Activated naive CD8-positive, alpha-beta T cell treated with anti-CD3 and anti-CD28 coated beads, Interleukin-2, amount 50 U/mL, for 24 hours (primary cell): ENCODE results near the gene EPB41L5.
A peak's percentile ranks its signal among the peaks of the same experiment; 100 is the strongest.
"Not testable (repeated sequence)": the region's sequence is repeated elsewhere in the genome, so short reads cannot be mapped to it uniquely, and the experiment has no call there.

Experiments used
- ATAC-seq: fragments of 150-1000 bp; cut with Tn5 transposase; one replicate; pipeline ENCODE4 v1.10.0; 2021
- DNase-seq: peaks from one replicate; pipeline ENCODE4 v3.0.0; 2021
- H3K27ac Mint-ChIP-seq: one replicate; pipeline ENCODE4 v1.8.0; 2021; ENCODE audit warnings: mild to moderate bottlenecking, mixed read lengths
- H3K27me3 Mint-ChIP-seq: one replicate; pipeline ENCODE4 v1.8.0; 2021; ENCODE audit warnings: mixed read lengths
- H3K36me3 Mint-ChIP-seq: one replicate; pipeline ENCODE4 v1.8.0; 2021; ENCODE audit warnings: low read depth, mixed read lengths
- H3K4me1 Mint-ChIP-seq: one replicate; pipeline ENCODE4 v1.8.0; 2021; ENCODE audit warnings: mixed read lengths
- H3K4me3 Mint-ChIP-seq: one replicate; pipeline ENCODE4 v1.8.0; 2021; ENCODE audit warnings: mild to moderate bottlenecking, moderate library complexity, mixed read lengths
- H3K9me3 Mint-ChIP-seq: one replicate; pipeline ENCODE4 v1.8.0; 2021; ENCODE audit warnings: mixed read lengths

EPB41L5 gene

DNA sequence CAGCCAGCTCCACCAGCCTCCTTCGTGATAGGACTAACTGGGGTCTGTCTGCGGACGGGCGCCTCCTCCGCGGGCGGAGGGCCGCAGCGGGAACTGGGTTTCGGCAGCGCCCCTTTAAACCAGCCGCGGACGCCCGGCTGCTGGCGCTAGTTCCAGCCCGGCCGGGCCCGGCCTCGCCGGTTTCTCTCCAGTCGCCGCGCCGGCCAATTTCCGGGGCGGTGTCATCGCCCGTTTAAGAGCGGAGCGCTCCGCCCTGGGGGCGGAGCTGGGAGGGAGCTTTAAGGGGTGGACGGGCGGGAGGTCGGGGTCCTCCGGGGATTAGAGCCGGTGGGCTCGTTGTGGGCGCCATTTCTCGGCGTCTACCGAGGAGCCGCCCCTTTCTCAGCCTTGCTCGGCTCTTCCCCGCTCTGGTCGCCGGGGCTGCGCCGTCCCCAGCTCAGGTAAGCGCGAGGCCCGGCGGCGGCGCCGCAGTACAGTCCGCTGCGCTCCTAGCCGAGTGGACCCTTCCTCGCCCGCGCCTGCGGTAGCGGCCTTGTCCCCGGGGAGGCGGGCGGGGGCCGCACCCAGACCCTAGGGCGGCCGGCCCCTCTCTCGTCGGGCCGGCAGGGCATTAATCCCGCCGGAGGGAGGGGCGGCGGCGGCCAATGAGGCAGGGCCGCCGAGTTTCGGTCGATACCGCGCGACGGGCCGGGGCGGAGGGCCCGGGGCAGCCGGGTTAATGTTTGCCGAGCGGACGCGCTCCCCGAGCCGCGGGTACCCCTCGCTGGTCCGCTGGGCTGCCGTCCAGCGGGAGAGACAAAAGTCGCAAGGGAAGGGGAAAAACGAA is at the start of gene EPB41L5:
Gene EPB41L5 (plus strand): TSS at position 307 of the 826 bp plus-strand sequence. CDS start 6,008 bp downstream, outside the sequence.
- H3K27ac Mint-ChIP-seq, result no peak within 1 kb of the TSS

GRCh38 chr2:119981896-119982295 is 31.0 kb upstream of the EPB41L5 start:
- Mint-ChIP-seq H3K27ac (no peak overlapping the region), H3K9me3 (peaks cover 10% of the 10 kb centered on the region), H3K36me3 (peaks cover 8% of the 10 kb centered on the region), H3K4me1 (peaks cover 12% of the 10 kb centered on the region), H3K27me3 (no peaks in the 10 kb centered on the region), H3K4me3 (no peak overlapping the region)
- DNase-seq, result no peak
- no peak for ATAC-seq

More for the DNA sequence above, at the start of gene EPB41L5:
- DNase-seq, result peak; percentile 85
- H3K27me3 Mint-ChIP-seq, result no peaks in the 10 kb centered on the region
- no peaks in the 10 kb centered on the region for H3K36me3 Mint-ChIP-seq
- ATAC-seq, result peak; percentile 95
- peaks cover 19% of the 10 kb centered on the region for H3K4me1 Mint-ChIP-seq
- peak within 1 kb of the TSS; percentile 79 for H3K4me3 Mint-ChIP-seq
- no peaks in the 10 kb centered on the region for H3K9me3 Mint-ChIP-seq

DNA sequence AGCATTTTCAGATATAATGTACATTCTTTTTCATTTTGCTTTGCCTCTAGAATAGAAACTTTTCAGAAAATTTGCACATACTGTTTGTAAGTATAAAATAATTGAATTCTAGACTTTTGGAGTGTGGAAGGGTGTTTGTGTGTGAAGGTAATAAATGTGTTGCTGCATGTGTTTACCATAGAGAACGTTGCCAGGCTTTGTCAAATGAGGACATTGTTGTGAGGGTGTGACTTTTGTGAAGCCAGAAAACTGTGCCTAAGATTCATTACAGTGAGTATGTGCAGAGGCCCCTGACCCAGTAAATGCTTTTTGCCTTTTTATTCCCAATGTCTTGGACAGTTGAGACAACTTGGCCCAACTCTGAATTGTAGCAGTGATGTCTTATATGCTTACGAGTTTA is 30.4 kb upstream of the EPB41L5 start:
- H3K9me3 Mint-ChIP-seq, result peaks cover 10% of the 10 kb centered on the region
- peaks cover 12% of the 10 kb centered on the region for H3K4me1 Mint-ChIP-seq
- ATAC-seq (no peak), DNase-seq (no peak)
- no peaks in the 10 kb centered on the region for H3K27me3 Mint-ChIP-seq
- peaks cover 2% of the 10 kb centered on the region for H3K36me3 Mint-ChIP-seq
- H3K27ac Mint-ChIP-seq, result peak overlapping the region; percentile 52
- H3K4me3 Mint-ChIP-seq, result no peak overlapping the region

DNA sequence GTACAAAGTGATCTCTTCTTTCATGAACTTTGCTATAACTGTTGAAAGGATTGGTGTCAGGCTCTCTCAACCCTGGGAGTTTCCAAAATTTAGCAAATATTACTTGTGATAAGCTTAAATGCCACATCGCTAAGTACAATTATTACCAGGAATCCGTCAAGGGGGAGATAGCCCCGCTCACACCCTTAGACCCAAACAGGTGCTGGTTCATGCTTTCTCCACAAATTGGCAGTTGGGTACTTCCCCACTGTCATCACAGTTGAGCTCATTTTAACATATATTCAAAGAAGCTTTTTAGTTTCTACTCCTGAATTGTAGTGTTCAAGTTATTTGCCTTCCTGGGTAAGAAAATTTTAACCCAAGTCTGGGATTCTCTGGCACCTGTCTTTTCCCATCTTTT is 29.8 kb upstream of the EPB41L5 start:
- peaks cover 2% of the 10 kb centered on the region for H3K36me3 Mint-ChIP-seq
- H3K4me1 Mint-ChIP-seq, result peaks cover 12% of the 10 kb centered on the region
- DNase-seq (no peak), ATAC-seq (no peak)
- H3K27me3 Mint-ChIP-seq, result no peaks in the 10 kb centered on the region
- peaks cover 10% of the 10 kb centered on the region for H3K9me3 Mint-ChIP-seq
- no peak overlapping the region for H3K27ac Mint-ChIP-seq
- no peak overlapping the region for H3K4me3 Mint-ChIP-seq

DNA sequence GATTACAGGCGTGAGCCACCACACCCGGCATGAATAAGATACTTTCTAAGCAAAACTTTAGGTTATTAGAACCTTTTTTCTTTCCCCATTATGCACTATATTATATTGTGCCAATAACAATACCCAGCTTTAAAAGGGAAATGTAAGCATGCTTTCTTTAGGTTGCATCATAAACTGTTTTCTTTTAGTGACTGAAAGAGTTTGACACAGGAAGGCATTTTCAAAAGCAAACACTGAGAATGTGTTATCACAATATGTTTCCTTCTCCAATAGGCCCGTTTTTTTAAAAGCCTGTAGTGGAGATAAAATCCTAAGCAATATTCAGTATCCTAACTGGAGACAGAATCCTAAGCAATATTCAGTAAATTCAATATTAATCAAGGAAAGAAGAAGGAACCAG is 16.7 kb upstream of the EPB41L5 start:
- H3K4me1 Mint-ChIP-seq, result no peaks in the 10 kb centered on the region
- no peak overlapping the region for H3K27ac Mint-ChIP-seq
- ATAC-seq, result no peak
- no peak for DNase-seq
- no peaks in the 10 kb centered on the region for H3K27me3 Mint-ChIP-seq
- H3K4me3 Mint-ChIP-seq, result no peak overlapping the region
- no peaks in the 10 kb centered on the region for H3K9me3 Mint-ChIP-seq
- H3K36me3 Mint-ChIP-seq, result no peaks in the 10 kb centered on the region

DNA sequence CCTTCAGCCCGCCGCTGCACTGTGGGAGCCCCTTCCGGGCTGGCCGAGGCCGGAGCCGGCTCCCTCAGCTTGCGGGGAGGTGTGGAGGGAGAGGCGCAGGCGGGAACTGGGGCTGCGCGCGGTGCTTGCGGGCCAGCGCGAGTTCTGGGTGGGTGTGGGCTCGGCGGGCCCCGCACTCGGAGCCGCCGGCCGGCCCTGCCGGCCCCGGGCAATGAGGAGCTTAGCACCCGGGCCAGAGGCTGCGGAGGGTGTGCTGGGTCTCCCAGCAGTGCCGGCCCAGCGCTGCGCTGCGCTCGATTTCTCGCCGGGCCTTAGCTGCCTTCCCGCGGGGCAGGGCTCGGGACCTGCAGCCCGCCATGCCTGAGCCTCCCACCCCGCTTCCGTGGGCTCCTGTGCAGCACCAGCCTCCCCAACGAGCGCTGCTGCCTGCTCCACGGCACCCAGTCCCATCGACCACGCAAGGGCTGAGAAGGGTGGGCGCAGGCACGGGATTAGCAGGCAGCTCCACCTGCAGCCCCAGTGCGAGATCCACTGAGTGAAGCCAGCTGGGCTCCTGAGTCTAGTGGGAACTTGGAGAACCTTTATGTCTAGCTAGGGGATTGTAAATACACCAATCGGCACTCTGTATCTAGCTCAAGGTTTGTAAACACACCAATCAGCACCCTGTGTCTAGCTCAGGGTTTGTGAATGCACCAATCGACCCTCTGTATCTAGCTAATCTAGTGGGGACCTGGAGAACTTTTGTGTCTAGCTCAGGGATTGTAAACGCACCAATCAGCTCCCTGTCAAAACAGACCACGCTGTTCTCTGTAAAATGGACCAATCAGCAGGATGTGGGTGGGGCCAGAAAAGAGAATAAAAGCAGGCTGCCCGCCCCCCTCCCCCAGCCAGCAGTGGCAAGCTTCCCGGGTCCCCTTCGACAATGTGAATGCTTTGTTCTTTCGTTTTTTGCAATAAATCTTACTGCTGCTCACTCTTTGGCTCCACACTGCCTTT is 15.7 kb upstream of the EPB41L5 start:
- H3K4me3 Mint-ChIP-seq, H3K4me1 Mint-ChIP-seq, H3K36me3 Mint-ChIP-seq, H3K27ac Mint-ChIP-seq, DNase-seq, ATAC-seq, H3K9me3 Mint-ChIP-seq, H3K27me3 Mint-ChIP-seq: not testable (repeated sequence)

DNA sequence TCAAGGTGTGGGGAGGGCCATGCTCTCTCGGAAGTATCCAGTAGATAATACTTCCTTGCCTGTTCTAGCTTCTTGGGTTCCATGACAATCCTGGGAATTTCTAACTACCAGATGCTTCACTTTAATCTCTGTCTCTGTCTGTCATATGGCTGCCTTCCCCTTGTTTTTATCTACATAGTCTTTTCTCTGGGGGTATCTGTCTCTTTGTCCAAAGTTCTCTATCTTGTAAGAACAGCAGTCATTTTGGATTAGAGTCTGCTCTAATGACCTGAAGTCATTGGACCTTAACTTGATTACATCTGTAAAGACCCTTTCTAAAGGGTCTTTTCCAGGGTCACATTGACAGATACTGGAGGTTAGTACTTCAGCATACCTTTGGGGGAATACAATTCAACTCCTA is 11.4 kb upstream of the EPB41L5 start:
- Mint-ChIP-seq H3K4me1 (no peaks in the 10 kb centered on the region), H3K27me3 (no peaks in the 10 kb centered on the region), H3K36me3 (no peaks in the 10 kb centered on the region), H3K9me3 (no peaks in the 10 kb centered on the region), H3K4me3 (no peak overlapping the region), H3K27ac (no peak overlapping the region)
- no peak for DNase-seq
- ATAC-seq, result no peak

DNA sequence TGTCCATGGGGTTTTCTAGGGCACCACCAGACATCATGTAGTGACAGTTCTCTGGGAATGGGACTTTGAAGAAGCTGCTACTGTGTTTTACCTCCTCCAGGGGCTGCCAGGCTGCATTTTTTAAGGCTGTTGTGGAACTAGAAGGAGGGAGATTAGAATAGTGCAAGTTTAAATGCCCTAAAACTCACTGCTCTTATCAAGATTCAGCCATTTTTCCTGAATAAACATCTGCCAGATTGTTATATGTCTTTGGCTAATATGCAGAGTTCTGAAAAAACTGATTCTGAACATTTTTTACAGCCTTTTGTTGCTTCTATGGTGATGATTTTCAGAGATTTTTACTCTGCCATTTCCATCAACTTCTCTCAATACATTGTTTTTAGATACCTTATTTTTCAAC is 8.6 kb upstream of the EPB41L5 start:
- Mint-ChIP-seq H3K27ac (no peak overlapping the region), H3K36me3 (no peaks in the 10 kb centered on the region), H3K27me3 (no peaks in the 10 kb centered on the region), H3K9me3 (no peaks in the 10 kb centered on the region), H3K4me1 (no peaks in the 10 kb centered on the region), H3K4me3 (no peak overlapping the region)
- ATAC-seq (no peak), DNase-seq (no peak)

DNA sequence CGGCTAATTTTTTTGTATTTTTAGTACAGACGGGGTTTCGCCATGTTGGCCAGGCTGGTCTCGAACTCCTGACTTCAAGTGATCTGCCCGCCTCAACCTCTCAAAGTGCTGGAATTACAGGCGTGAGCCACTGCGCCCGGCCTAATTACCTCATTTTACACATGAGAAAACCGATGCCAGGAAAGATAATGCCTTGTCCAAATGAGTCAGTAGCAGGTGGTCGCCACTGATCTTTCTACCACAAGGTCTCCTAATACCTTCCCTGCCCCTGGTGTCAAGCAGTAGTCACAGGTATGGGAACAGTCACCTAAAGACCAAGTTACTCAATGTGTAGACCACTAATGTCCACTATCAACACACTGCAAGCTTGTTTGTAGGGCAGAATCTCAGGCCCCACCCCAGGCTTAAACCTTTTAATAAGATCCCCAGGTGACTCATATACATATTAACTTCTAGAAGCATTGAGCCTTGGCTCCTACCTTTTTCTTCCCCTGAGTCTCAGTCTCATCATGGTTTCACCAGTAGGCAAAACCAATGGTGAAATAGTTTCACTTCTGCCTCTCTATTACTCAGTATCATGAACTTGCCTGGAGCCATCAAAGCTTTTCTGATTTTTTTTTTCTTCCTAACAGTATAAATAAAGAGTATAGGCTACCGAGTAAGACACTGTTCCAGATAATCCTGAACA is 6.9 kb upstream of the EPB41L5 start:
- no peaks in the 10 kb centered on the region for H3K9me3 Mint-ChIP-seq
- no peak overlapping the region for H3K27ac Mint-ChIP-seq
- H3K27me3 Mint-ChIP-seq, result no peaks in the 10 kb centered on the region
- no peaks in the 10 kb centered on the region for H3K36me3 Mint-ChIP-seq
- no peak for DNase-seq
- no peak overlapping the region for H3K4me3 Mint-ChIP-seq
- ATAC-seq, result no peak
- no peaks in the 10 kb centered on the region for H3K4me1 Mint-ChIP-seq

DNA sequence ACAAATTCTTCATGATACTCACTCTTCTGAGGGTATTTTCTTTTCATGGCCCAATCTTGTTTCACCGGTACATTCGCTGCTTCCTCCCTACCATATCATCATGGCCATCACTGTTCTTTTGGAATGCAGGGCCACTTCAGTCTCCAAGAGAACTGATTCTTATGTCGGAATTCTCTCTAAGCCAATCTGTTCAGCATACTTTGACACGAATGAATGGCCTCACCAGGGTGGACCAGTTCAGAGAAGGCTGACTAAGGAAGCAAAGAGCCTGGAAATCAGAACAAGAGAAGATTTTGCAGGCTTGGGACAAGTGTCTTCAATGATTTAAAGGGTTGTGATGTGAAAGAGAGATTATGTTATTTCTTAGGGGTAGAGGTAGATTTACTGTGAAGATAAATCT is 5.0 kb upstream of the EPB41L5 start:
- no peak overlapping the region for H3K4me3 Mint-ChIP-seq
- ATAC-seq, result no peak
- H3K36me3 Mint-ChIP-seq, result no peaks in the 10 kb centered on the region
- H3K9me3 Mint-ChIP-seq, result no peaks in the 10 kb centered on the region
- peaks cover 6% of the 10 kb centered on the region for H3K4me1 Mint-ChIP-seq
- no peaks in the 10 kb centered on the region for H3K27me3 Mint-ChIP-seq
- no peak for DNase-seq
- H3K27ac Mint-ChIP-seq, result no peak overlapping the region

- Mint-ChIP-seq H3K27me3 (no peaks in the 10 kb centered on the region), H3K9me3 (no peaks in the 10 kb centered on the region), H3K4me1 (peaks cover 19% of the 10 kb centered on the region), H3K27ac (no peak overlapping the region), H3K4me3 (peak overlapping the region; percentile 73), H3K36me3 (no peaks in the 10 kb centered on the region)
- DNase-seq (no peak), ATAC-seq (no peak)
Measured at GRCh38 chr2:120012363-120012762, 514 bp upstream of the EPB41L5 start.

DNA sequence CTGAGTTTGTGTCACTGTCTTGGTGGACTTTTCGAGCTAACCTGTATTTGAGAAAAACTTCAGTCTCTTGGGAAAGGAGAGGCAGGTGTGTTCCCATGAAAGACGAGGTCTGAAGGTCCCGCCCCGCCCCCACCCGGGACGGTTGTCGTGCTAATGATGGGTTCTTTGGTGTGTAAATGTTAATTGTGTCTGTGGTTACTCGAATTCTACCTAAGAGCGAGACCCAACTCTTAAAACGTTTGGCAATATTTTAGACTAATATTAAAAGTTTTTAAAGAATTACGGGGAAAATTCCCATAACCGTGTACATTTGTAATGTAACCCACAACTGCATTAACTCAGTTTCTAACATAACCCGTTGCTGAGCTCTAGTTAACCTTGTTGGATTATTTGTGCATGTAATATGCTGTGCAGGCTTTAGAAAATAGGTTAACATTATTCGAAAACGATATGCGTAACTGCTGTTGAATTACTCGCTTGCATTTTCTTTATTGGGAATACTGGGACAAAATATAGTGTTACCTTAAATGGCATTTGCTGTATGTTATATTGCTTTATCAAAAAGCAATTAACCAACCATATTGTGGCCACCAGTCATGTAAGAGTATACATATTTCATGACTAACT is 833 bp downstream of the EPB41L5 start:
- no peak for ATAC-seq
- Mint-ChIP-seq H3K27ac (no peak overlapping the region), H3K36me3 (no peaks in the 10 kb centered on the region), H3K9me3 (no peaks in the 10 kb centered on the region), H3K27me3 (no peaks in the 10 kb centered on the region), H3K4me3 (peak overlapping the region; percentile 79), H3K4me1 (peaks cover 19% of the 10 kb centered on the region)
- peak; percentile 21 for DNase-seq

GRCh38 chr2:120014226-120014980 is 1.5 kb downstream of the EPB41L5 start:
- peaks cover 19% of the 10 kb centered on the region for H3K4me1 Mint-ChIP-seq
- no peak for DNase-seq
- peak overlapping the region; percentile 79 for H3K4me3 Mint-ChIP-seq
- no peaks in the 10 kb centered on the region for H3K27me3 Mint-ChIP-seq
- no peaks in the 10 kb centered on the region for H3K36me3 Mint-ChIP-seq
- peak overlapping the region; percentile 11 for H3K27ac Mint-ChIP-seq
- no peaks in the 10 kb centered on the region for H3K9me3 Mint-ChIP-seq
- no peak for ATAC-seq
